ENCODE data around the gene STPG2.

- no peak for TF ChIP-seq CTCF (IDR thresholded peaks at IDR 0.05)
- TF ChIP-seq POLR2A (IDR thresholded peaks at IDR 0.05): no peak
Observed at GRCh38 chr4:97836662-97837061, 306.6 kb downstream of the STPG2 start.
